Caco-2 (cell line): Measurements from ENCODE around the gene ADAM17. TPM values are rescaled to one million over a fixed set of nuclear protein-coding genes. Genes with fewer than 3 reads are reported as not detected.

Source experiments
- BruUV-seq: library from RNA; stranded (reverse); fragments of 400-500 nt; replicated peaks from 2 replicates; lab custom pipeline; 2021; lab: Mats Ljungman, UMichigan
- CTCF ChIA-PET: fragments of 300-600 bp; sonication (Branson Sonifier 250); formaldehyde crosslinking; loops from one replicate; lab custom pipeline; 2022; ENCODE audit warnings: antibody characterized with exemption; lab: Charles Lee
- POLR2A ChIA-PET: fragments of 300-600 bp; sonication (Branson Sonifier 250); formaldehyde crosslinking; loops from one replicate; lab custom pipeline; 2022; ENCODE audit warnings: antibody characterized with exemption; lab: Charles Lee
- DNase-seq, 2 experiments: peaks; one replicate each; pipeline versions ENCODE4 v3.0.0 to v3.0.0-alpha.2; 2020 to 2022
- H3K27me3 ChIP-seq: replicated peaks from 2 replicates; pipeline ENCODE4 v1.6.0; 2011; ENCODE audit warnings: low read length; ENCODE audit not compliant: control insufficient read depth, insufficient read depth
- H3K36me3 ChIP-seq: 2 replicates; pipeline ENCODE4 v1.5.1; 2011; ENCODE audit warnings: low read length; ENCODE audit not compliant: control insufficient read depth, insufficient read depth
- H3K4me1 ChIP-seq: fragments of 250-450 bp; sonication (Bioruptor Pico); 2 replicates; pipeline ENCODE4 v1.5.1; 2020; ENCODE audit warnings: mild to moderate bottlenecking
- H3K4me3 ChIP-seq: 2 replicates; pipeline ENCODE4 v1.5.1; 2011; ENCODE audit warnings: low read depth, mild to moderate bottlenecking, control low read depth, low read length
- H3K9me3 ChIP-seq: fragments of 250-450 bp; sonication (Bioruptor Pico); 2 replicates; pipeline ENCODE4 v1.5.1; 2020; ENCODE audit warnings: mild to moderate bottlenecking, moderate library complexity
- H3K27ac Mint-ChIP-seq: one replicate; pipeline ENCODE4 v1.8.0; 2022; ENCODE audit warnings: mixed read lengths; ENCODE audit not compliant: unreplicated experiment
- H3K27me3 Mint-ChIP-seq: one replicate; pipeline ENCODE4 v1.8.0; 2022; ENCODE audit warnings: mixed read lengths; ENCODE audit not compliant: insufficient read depth, unreplicated experiment
- H3K36me3 Mint-ChIP-seq: one replicate; pipeline ENCODE4 v1.8.0; 2022; ENCODE audit warnings: mild to moderate bottlenecking, mixed read lengths; ENCODE audit not compliant: insufficient read depth, unreplicated experiment
- H3K4me1 Mint-ChIP-seq: one replicate; pipeline ENCODE4 v1.8.0; 2022; ENCODE audit warnings: low read depth, mixed read lengths; ENCODE audit not compliant: unreplicated experiment
- H3K4me3 Mint-ChIP-seq: one replicate; pipeline ENCODE4 v1.8.0; 2022; ENCODE audit warnings: mild to moderate bottlenecking, moderate library complexity, mixed read lengths; ENCODE audit not compliant: unreplicated experiment
- H3K9me3 Mint-ChIP-seq: one replicate; pipeline ENCODE4 v1.8.0; 2022; ENCODE audit warnings: mixed read lengths; ENCODE audit not compliant: unreplicated experiment
- intact Hi-C: fragments of 100-400 bp; cut with micrococcal nuclease; formaldehyde crosslinking; loops from one replicate; pipeline ENCODE4 v1.10.0; 2022; ENCODE audit not compliant: unreplicated experiment
- total RNA-seq: library from RNA; stranded (reverse); gene quantifications from 2 replicates; pipeline ENCODE4 v1.2.3, GENCODE V29; 2022
- TF ChIP-seq, protein P1 (sequence below), 2 experiments: fragments of 200-600 bp in 1 of 2; IDR thresholded peaks; 1 replicate in 1 of 2; 2 replicates in 1 of 2; pipeline versions ENCODE4 v1.5.1 to v1.8.0; 2011 to 2022; ENCODE audit warnings: antibody characterized with exemption in 1 of 2, control low read depth in 1 of 2, inconsistent platforms in 1 of 2, low read depth in 1 of 2, low read length in 1 of 2, mild to moderate bottlenecking in 1 of 2, moderate library complexity in 1 of 2; ENCODE audit not compliant: insufficient read depth in 1 of 2, severe bottlenecking in 1 of 2, unreplicated experiment in 1 of 2

Gene ADAM17
- total RNA-seq, 1 experiment from 2014 or later = 40.5 TPM

DNA sequence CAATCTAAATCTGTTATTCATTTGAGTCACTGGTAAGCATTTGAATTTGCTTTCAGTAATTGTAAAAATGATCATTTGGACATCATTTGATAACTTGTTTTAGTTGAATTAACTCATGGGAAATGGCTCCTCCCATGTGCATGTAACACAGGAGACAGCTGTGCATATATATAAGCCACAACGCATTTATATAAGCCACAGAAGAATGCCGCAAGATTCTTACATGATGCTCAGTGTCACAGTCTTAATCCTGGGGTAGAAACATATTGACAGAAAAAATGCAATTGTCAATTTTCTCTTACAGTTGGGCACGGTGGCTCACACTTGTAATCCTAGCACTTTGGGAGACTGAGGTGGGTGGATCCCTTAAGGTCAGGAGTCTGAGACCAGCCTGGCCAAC lies 94.6 kb downstream of the ADAM17 start:
- BruUV-seq = no TSS peak
- no peaks in the 10 kb centered on the region for H3K9me3 Mint-ChIP-seq
- TF ChIP-seq, protein P1, sequence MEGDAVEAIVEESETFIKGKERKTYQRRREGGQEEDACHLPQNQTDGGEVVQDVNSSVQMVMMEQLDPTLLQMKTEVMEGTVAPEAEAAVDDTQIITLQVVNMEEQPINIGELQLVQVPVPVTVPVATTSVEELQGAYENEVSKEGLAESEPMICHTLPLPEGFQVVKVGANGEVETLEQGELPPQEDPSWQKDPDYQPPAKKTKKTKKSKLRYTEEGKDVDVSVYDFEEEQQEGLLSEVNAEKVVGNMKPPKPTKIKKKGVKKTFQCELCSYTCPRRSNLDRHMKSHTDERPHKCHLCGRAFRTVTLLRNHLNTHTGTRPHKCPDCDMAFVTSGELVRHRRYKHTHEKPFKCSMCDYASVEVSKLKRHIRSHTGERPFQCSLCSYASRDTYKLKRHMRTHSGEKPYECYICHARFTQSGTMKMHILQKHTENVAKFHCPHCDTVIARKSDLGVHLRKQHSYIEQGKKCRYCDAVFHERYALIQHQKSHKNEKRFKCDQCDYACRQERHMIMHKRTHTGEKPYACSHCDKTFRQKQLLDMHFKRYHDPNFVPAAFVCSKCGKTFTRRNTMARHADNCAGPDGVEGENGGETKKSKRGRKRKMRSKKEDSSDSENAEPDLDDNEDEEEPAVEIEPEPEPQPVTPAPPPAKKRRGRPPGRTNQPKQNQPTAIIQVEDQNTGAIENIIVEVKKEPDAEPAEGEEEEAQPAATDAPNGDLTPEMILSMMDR (IDR thresholded peaks at IDR 0.05; ENCODE audit: insufficient read depth in 1 of 2, low read depth in 1 of 2, low read length in 1 of 2, severe bottlenecking in 1 of 2, unreplicated experiment in 1 of 2) = no peak
- H3K4me3 ChIP-seq = no peak overlapping the region
- H3K36me3 ChIP-seq = no peaks in the 10 kb centered on the region
- ChIA-PET POLR2A (no interaction called here), CTCF (no interaction called here)
- H3K4me1 Mint-ChIP-seq = no peaks in the 10 kb centered on the region
- H3K27me3 ChIP-seq = no peaks in the 10 kb centered on the region
- no peak for DNase-seq
- no peak overlapping the region for H3K27ac Mint-ChIP-seq
- no peak overlapping the region for H3K4me3 Mint-ChIP-seq
- H3K27me3 Mint-ChIP-seq = no peaks in the 10 kb centered on the region
- H3K36me3 Mint-ChIP-seq = peaks cover 55% of the 10 kb centered on the region
- intact Hi-C loops = no loop called here
- no peaks in the 10 kb centered on the region for H3K4me1 ChIP-seq
- H3K9me3 ChIP-seq = no peaks in the 10 kb centered on the region

DNA sequence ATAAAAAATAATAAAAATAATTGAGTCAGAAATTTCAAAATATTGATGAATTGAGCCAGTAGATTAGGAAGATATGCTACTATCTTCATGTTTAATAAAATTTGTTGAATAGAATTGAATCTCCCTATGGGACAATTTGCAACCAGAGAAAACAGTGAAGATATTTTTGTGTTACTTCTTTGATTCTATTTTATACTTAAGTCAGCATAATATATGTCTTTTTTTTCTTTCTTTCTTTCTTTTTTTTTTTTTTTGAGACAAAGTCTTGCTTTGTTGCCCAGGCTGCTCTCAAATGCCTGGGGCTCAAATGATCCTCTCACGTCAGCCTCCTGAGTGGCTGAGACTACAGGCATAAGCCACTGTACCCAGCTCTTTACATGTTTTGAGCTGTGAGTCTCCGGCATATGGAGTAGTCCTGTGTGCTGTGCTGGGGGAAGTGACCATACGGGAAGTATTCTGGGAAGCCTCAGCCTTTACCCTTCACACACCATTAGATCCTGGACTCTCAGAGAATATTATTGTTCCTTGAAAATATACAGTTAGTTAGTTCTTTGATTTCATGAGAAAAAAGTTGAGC lies 95.1 kb downstream of the ADAM17 start:
- intact Hi-C loops = no loop called here
- BruUV-seq = no TSS peak
- H3K4me1 ChIP-seq = no peaks in the 10 kb centered on the region
- no peaks in the 10 kb centered on the region for H3K36me3 ChIP-seq
- Mint-ChIP-seq H3K36me3 (peaks cover 55% of the 10 kb centered on the region), H3K4me1 (no peaks in the 10 kb centered on the region), H3K9me3 (no peaks in the 10 kb centered on the region), H3K27ac (no peak overlapping the region), H3K4me3 (no peak overlapping the region), H3K27me3 (no peaks in the 10 kb centered on the region)
- ChIA-PET POLR2A (no interaction called here), CTCF (no interaction called here)
- H3K9me3 ChIP-seq = no peaks in the 10 kb centered on the region
- no peaks in the 10 kb centered on the region for H3K27me3 ChIP-seq
- no peak overlapping the region for H3K4me3 ChIP-seq
- TF ChIP-seq, protein P1 (IDR thresholded peaks at IDR 0.05; ENCODE audit: insufficient read depth in 1 of 2, low read depth in 1 of 2, low read length in 1 of 2, severe bottlenecking in 1 of 2, unreplicated experiment in 1 of 2) = no peak
- DNase-seq = no peak

DNA sequence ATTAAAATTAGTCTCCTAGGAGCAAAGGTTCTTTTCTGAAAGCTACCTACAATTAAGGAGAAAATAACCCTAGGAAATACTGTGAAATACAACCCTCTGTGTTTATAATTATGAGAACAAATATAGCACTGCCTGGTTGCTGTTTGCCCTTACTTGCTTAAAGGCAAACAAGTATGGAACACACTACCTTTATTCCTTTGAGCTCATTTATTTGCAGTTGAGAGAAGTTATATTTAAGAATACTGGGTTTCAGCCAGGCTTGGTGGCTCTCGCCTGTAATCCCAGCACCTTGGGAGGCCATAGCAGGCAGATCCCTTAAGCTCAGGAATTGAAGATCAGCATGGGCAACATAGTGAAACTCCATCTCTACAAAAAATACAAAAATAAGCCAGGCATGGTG lies 104.4 kb downstream of the ADAM17 start:
- H3K4me1 Mint-ChIP-seq = no peaks in the 10 kb centered on the region
- peaks cover 74% of the 10 kb centered on the region for H3K36me3 Mint-ChIP-seq
- DNase-seq = no peak
- H3K9me3 Mint-ChIP-seq = no peaks in the 10 kb centered on the region
- no peaks in the 10 kb centered on the region; the same call in 1 of the 2 replicates for H3K36me3 ChIP-seq
- CTCF ChIA-PET = no interaction called here
- no peak overlapping the region for H3K4me3 Mint-ChIP-seq
- H3K27me3 ChIP-seq = no peaks in the 10 kb centered on the region
- H3K9me3 ChIP-seq = no peaks in the 10 kb centered on the region
- no peaks in the 10 kb centered on the region for H3K4me1 ChIP-seq
- H3K27ac Mint-ChIP-seq = no peak overlapping the region
- intact Hi-C loops = no loop called here
- no peaks in the 10 kb centered on the region for H3K27me3 Mint-ChIP-seq
- TF ChIP-seq, protein P1 (IDR thresholded peaks at IDR 0.05; ENCODE audit: insufficient read depth in 1 of 2, low read depth in 1 of 2, low read length in 1 of 2, severe bottlenecking in 1 of 2, unreplicated experiment in 1 of 2) = no peak
- POLR2A ChIA-PET = no interaction called here
- BruUV-seq = no TSS peak
- no peak overlapping the region for H3K4me3 ChIP-seq
